Measurements from ENCODE around the gene HLX.

The HLX gene

GRCh38 chr1:220872296-220872695, 6.9 kb upstream of the HLX start:
- Histone ChIP-seq H3K9me3 (ENCODE audit: control insufficient read depth, low read length) (no peaks in the 10 kb centered on the region), H3K4me3 (ENCODE audit: insufficient read depth in 1 of 2, low read depth in 1 of 2, low read length in 2 of 2) (no peak overlapping the region), H2BK15ac (ENCODE audit: low read depth, poor library complexity, severe bottlenecking) (no peak overlapping the region), H3K4ac (ENCODE audit: low read depth in 1 of 2, low read length in 2 of 2) (no peak overlapping the region), H2AK5ac (ENCODE audit: low read length, severe bottlenecking) (no peak overlapping the region), H3K79me1 (replicated peaks; ENCODE audit: low read length, poor library complexity, severe bottlenecking) (no peaks in the 10 kb centered on the region), H3K36me3 (ENCODE audit: control insufficient read depth in 1 of 2, insufficient read depth in 2 of 2, low read depth in 1 of 2, low read length in 2 of 2) (no peaks in the 10 kb centered on the region), H2AFZ (ENCODE audit: low read depth, low read length) (no peak overlapping the region), H4K8ac (ENCODE audit: low read length) (no peak overlapping the region), H3K27ac (ENCODE audit: low read length, poor library complexity, severe bottlenecking) (no peak overlapping the region), H2BK5ac (ENCODE audit: low read depth, low read length, poor library complexity, severe bottlenecking) (no peak overlapping the region), H3K27me3 (ENCODE audit: control insufficient read depth in 1 of 2, insufficient read depth in 1 of 2, low read length in 2 of 2) (no peaks in the 10 kb centered on the region), H3K14ac (ENCODE audit: low read length in 2 of 2) (no peak overlapping the region), H3K18ac (ENCODE audit: low read depth in 1 of 2, low read length in 2 of 2) (no peak overlapping the region), H3K4me1 (ENCODE audit: control insufficient read depth, insufficient read depth, low read depth, low read length) (peaks cover 8% of the 10 kb centered on the region), H4K91ac (ENCODE audit: low read length) (no peak overlapping the region), H3K4me2 (ENCODE audit: low read length, poor library complexity, severe bottlenecking) (no peak overlapping the region), H3K23ac (ENCODE audit: low read length in 2 of 2) (no peak overlapping the region), H2BK12ac (ENCODE audit: low read length in 2 of 2) (no peak overlapping the region), H2BK120ac (ENCODE audit: low read depth, low read length) (peak overlapping the region; percentile 11), H3K9ac (ENCODE audit: low read length) (no peak overlapping the region)
- no peak for DNase-seq

GRCh38 chr1:220873087-220873486, 6.2 kb upstream of the HLX start:
- DNase-seq, result peak; percentile 21
- peak overlapping the region; percentile 26 to 35 for H3K4ac ChIP-seq (ENCODE audit: low read depth in 1 of 2, low read length in 2 of 2)
- no peak overlapping the region for H3K9ac ChIP-seq (ENCODE audit: low read length)
- no peaks in the 10 kb centered on the region for H3K79me1 ChIP-seq (replicated peaks; ENCODE audit: low read length, poor library complexity, severe bottlenecking)
- no peaks in the 10 kb centered on the region for H3K27me3 ChIP-seq (ENCODE audit: control insufficient read depth in 1 of 2, insufficient read depth in 1 of 2, low read length in 2 of 2)
- no peak overlapping the region for H4K8ac ChIP-seq (ENCODE audit: low read length)
- no peak overlapping the region for H2AK5ac ChIP-seq (ENCODE audit: low read length, severe bottlenecking)
- peak overlapping the region; percentile 30 to 80 for H3K18ac ChIP-seq (ENCODE audit: low read depth in 1 of 2, low read length in 2 of 2)
- no peaks in the 10 kb centered on the region for H3K36me3 ChIP-seq (ENCODE audit: control insufficient read depth in 1 of 2, insufficient read depth in 2 of 2, low read depth in 1 of 2, low read length in 2 of 2)
- H3K27ac ChIP-seq (ENCODE audit: low read length, poor library complexity, severe bottlenecking), result no peak overlapping the region
- H4K91ac ChIP-seq (ENCODE audit: low read length), result no peak overlapping the region
- peak overlapping the region; percentile 83 for H2BK15ac ChIP-seq (ENCODE audit: low read depth, poor library complexity, severe bottlenecking)
- H2BK5ac ChIP-seq (ENCODE audit: low read depth, low read length, poor library complexity, severe bottlenecking), result no peak overlapping the region
- no peak overlapping the region for H3K4me3 ChIP-seq (ENCODE audit: insufficient read depth in 1 of 2, low read depth in 1 of 2, low read length in 2 of 2)
- H3K4me1 ChIP-seq (ENCODE audit: control insufficient read depth, insufficient read depth, low read depth, low read length), result peaks cover 10% of the 10 kb centered on the region
- H3K14ac ChIP-seq (ENCODE audit: low read length in 2 of 2), result no peak overlapping the region
- H3K9me3 ChIP-seq (ENCODE audit: control insufficient read depth, low read length), result no peaks in the 10 kb centered on the region
- 55% methylated on average over 2 of the region's 2 CpGs for WGBS
- no peak overlapping the region for H3K4me2 ChIP-seq (ENCODE audit: low read length, poor library complexity, severe bottlenecking)
- H2BK120ac ChIP-seq (ENCODE audit: low read depth, low read length), result no peak overlapping the region
- H3K23ac ChIP-seq (ENCODE audit: low read length in 2 of 2), result no peak overlapping the region
- H2BK12ac ChIP-seq (ENCODE audit: low read length in 2 of 2), result peak overlapping the region; percentile 18 to 90
- no peak overlapping the region for H2AFZ ChIP-seq (ENCODE audit: low read depth, low read length)

GRCh38 chr1:220873868-220874655, 5.2 kb upstream of the HLX start:
- Histone ChIP-seq H3K79me1 (replicated peaks; ENCODE audit: low read length, poor library complexity, severe bottlenecking) (no peaks in the 10 kb centered on the region), H3K27me3 (ENCODE audit: control insufficient read depth in 1 of 2, insufficient read depth in 1 of 2, low read length in 2 of 2) (no peaks in the 10 kb centered on the region), H3K27ac (ENCODE audit: low read length, poor library complexity, severe bottlenecking) (no peak overlapping the region), H3K23ac (ENCODE audit: low read length in 2 of 2) (no peak overlapping the region), H3K36me3 (ENCODE audit: control insufficient read depth in 1 of 2, insufficient read depth in 2 of 2, low read depth in 1 of 2, low read length in 2 of 2) (no peaks in the 10 kb centered on the region), H2BK12ac (ENCODE audit: low read length in 2 of 2) (peak overlapping the region; percentile 64 to 87), H2BK15ac (ENCODE audit: low read depth, poor library complexity, severe bottlenecking) (peak overlapping the region; percentile 62), H3K4me1 (ENCODE audit: control insufficient read depth, insufficient read depth, low read depth, low read length) (peaks cover 13% of the 10 kb centered on the region), H4K8ac (ENCODE audit: low read length) (peak overlapping the region; percentile 51), H2BK5ac (ENCODE audit: low read depth, low read length, poor library complexity, severe bottlenecking) (no peak overlapping the region), H3K9ac (ENCODE audit: low read length) (no peak overlapping the region), H3K4me3 (ENCODE audit: insufficient read depth in 1 of 2, low read depth in 1 of 2, low read length in 2 of 2) (no peak overlapping the region), H3K18ac (ENCODE audit: low read depth in 1 of 2, low read length in 2 of 2) (peak overlapping the region in 1 of 2 experiments; percentile 47), H3K4me2 (ENCODE audit: low read length, poor library complexity, severe bottlenecking) (no peak overlapping the region), H3K9me3 (ENCODE audit: control insufficient read depth, low read length) (no peaks in the 10 kb centered on the region), H2AFZ (ENCODE audit: low read depth, low read length) (no peak overlapping the region), H2AK5ac (ENCODE audit: low read length, severe bottlenecking) (no peak overlapping the region), H2BK120ac (ENCODE audit: low read depth, low read length) (no peak overlapping the region), H3K4ac (ENCODE audit: low read depth in 1 of 2, low read length in 2 of 2) (peak overlapping the region; percentile 10 to 37), H3K14ac (ENCODE audit: low read length in 2 of 2) (no peak overlapping the region), H4K91ac (ENCODE audit: low read length) (no peak overlapping the region)
- 16% methylated on average over 5 of the region's 8 CpGs for WGBS
- peak; percentile 67 for DNase-seq

GRCh38 chr1:220875260-220875659, 4.0 kb upstream of the HLX start:
- Histone ChIP-seq H2AK5ac (ENCODE audit: low read length, severe bottlenecking) (no peak overlapping the region), H3K27me3 (ENCODE audit: control insufficient read depth in 1 of 2, insufficient read depth in 1 of 2, low read length in 2 of 2) (no peaks in the 10 kb centered on the region), H2BK5ac (ENCODE audit: low read depth, low read length, poor library complexity, severe bottlenecking) (no peak overlapping the region), H3K27ac (ENCODE audit: low read length, poor library complexity, severe bottlenecking) (no peak overlapping the region), H3K23ac (ENCODE audit: low read length in 2 of 2) (no peak overlapping the region), H3K4ac (ENCODE audit: low read depth in 1 of 2, low read length in 2 of 2) (peak overlapping the region in 1 of 2 experiments; percentile 44), H3K36me3 (ENCODE audit: control insufficient read depth in 1 of 2, insufficient read depth in 2 of 2, low read depth in 1 of 2, low read length in 2 of 2) (no peaks in the 10 kb centered on the region), H4K91ac (ENCODE audit: low read length) (peak overlapping the region; percentile 34), H3K79me1 (replicated peaks; ENCODE audit: low read length, poor library complexity, severe bottlenecking) (no peaks in the 10 kb centered on the region), H2BK12ac (ENCODE audit: low read length in 2 of 2) (peak overlapping the region; percentile 40 to 80), H3K4me3 (ENCODE audit: insufficient read depth in 1 of 2, low read depth in 1 of 2, low read length in 2 of 2) (no peak overlapping the region), H2BK15ac (ENCODE audit: low read depth, poor library complexity, severe bottlenecking) (no peak overlapping the region), H4K8ac (ENCODE audit: low read length) (peak overlapping the region; percentile 1), H3K4me2 (ENCODE audit: low read length, poor library complexity, severe bottlenecking) (no peak overlapping the region), H2AFZ (ENCODE audit: low read depth, low read length) (no peak overlapping the region), H3K14ac (ENCODE audit: low read length in 2 of 2) (no peak overlapping the region), H3K4me1 (ENCODE audit: control insufficient read depth, insufficient read depth, low read depth, low read length) (peaks cover 13% of the 10 kb centered on the region), H3K9ac (ENCODE audit: low read length) (no peak overlapping the region), H3K18ac (ENCODE audit: low read depth in 1 of 2, low read length in 2 of 2) (peak overlapping the region in 1 of 2 experiments; percentile 61), H2BK120ac (ENCODE audit: low read depth, low read length) (peak overlapping the region; percentile 50), H3K9me3 (ENCODE audit: control insufficient read depth, low read length) (no peaks in the 10 kb centered on the region)
- no CpG with 5 or more reads among the region's 1 CpG for WGBS
- no peak for DNase-seq
